Cardiac fibroblast (primary cell): ENCODE results near the gene AFG1L.

ENCODE experiments used
- DNase-seq, 2 donors: peaks; one replicate each; pipeline versions ENCODE4 v3.0.0 to v3.0.0-alpha.2; 2010; ENCODE audit warnings: low read depth in 2 of 2
- H3K4me3 ChIP-seq, 2 donors: replicated peaks in 1 of 2; 1 replicate in 1 of 2; 2 replicates in 1 of 2; pipeline ENCODE4 v1.5.1; 2011; ENCODE audit warnings: low read depth in 2 of 2, low read length in 2 of 2, mild to moderate bottlenecking in 2 of 2, moderate library complexity in 1 of 2
- CTCF ChIP-seq: IDR thresholded peaks from one replicate; pipeline ENCODE4 v1.5.1; 2011; ENCODE audit warnings: low read depth, mild to moderate bottlenecking, low read length, inconsistent platforms

AFG1L gene

DNA sequence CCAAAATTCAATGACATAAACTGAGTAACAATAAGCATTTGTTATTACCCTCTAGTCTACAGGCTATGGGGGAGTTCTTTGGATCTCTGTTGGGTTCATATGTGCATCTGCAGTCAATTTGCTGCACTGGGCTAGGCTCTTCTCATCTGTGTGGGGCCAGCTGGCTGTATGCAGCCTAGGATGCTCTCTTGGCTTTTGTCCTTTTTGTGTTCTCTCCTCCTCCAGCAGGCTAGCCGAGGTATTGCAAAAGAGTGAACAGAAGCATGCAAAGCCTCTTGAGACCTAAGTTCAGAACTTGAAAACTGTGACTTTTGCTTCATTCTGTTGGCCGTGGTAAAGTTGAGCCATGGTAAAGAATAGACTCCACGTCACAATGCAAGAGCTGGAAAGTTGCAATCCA is 203.0 kb downstream of the AFG1L start:
- TF ChIP-seq CTCF: peak; percentile 75
- DNase-seq: peak; percentile 65 to 76
- H3K4me3 ChIP-seq: no peak overlapping the region

DNA sequence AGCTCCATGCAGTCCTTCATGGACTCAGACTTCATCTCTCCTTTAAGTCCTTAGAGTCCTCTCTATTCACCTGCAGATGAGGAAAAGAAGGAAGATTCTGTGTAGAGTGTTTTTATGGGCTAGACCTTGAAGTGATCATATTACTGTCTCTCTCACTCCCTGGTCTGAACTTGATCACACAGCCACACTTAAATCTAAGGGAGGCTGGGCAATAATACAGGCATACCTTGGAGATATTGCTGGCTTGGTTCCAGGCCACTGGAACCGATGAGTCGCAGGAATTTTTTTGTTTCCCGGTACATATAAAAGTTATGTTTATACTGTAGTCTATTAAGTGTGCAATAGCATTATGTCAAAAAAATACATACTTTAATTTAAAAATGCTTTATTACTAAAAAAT is 206.7 kb downstream of the AFG1L start:
- peak; percentile 23 to 33 for DNase-seq
- no peak for TF ChIP-seq CTCF
- no peak overlapping the region for H3K4me3 ChIP-seq

GRCh38 chr6:108502832-108503231 is 208.0 kb downstream of the AFG1L start:
- no peak for DNase-seq
- TF ChIP-seq CTCF: no peak

GRCh38 chr6:108507316-108507715 is 212.5 kb downstream of the AFG1L start:
- no peak overlapping the region for H3K4me3 ChIP-seq
- no peak for DNase-seq
- no peak for TF ChIP-seq CTCF

More at GRCh38 chr6:108502832-108503231, 208.0 kb downstream of the AFG1L start:
- no peak overlapping the region for H3K4me3 ChIP-seq

DNA sequence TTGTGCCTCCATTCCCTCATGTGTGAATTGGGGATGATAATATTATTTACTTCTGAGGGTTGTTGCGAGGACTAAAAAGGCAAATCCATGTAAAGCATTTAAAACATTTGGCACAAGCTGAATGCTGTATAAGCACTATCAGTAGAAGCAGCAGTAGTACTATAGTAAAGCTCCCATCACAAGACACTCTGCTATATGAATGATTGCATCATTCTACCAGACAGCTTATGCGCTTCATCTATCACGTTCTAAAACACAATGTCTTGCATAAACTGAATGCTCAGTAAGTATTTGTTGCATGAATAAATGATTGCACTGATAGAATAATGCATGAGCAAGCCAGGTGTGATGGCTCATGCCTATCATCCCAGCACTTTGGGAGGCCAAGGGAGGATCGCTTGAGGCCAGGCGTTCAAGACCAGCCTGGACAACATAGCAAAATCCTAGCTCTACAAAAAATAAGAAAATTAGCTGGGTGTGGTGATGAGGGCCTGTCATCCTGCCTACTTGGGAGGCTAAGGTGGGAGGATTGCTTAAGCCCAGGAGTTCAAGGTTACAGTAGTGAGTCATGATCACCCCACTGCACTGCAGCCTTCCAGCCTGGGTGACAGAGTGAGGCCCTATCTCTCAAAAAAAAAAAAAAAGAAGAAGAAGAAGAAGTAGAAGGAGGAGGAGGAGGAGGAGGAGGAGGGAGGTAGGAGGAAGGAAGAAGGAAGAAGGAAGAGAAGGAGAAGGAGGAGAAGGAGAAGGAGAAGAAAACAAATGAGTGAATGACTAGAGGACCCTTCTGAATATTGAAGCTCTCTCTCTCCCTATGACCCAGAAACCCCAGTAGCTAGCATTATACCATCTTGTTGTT is 215.8 kb downstream of the AFG1L start:
- no peak for DNase-seq
- no peak for TF ChIP-seq CTCF
- no peak overlapping the region for H3K4me3 ChIP-seq

DNA sequence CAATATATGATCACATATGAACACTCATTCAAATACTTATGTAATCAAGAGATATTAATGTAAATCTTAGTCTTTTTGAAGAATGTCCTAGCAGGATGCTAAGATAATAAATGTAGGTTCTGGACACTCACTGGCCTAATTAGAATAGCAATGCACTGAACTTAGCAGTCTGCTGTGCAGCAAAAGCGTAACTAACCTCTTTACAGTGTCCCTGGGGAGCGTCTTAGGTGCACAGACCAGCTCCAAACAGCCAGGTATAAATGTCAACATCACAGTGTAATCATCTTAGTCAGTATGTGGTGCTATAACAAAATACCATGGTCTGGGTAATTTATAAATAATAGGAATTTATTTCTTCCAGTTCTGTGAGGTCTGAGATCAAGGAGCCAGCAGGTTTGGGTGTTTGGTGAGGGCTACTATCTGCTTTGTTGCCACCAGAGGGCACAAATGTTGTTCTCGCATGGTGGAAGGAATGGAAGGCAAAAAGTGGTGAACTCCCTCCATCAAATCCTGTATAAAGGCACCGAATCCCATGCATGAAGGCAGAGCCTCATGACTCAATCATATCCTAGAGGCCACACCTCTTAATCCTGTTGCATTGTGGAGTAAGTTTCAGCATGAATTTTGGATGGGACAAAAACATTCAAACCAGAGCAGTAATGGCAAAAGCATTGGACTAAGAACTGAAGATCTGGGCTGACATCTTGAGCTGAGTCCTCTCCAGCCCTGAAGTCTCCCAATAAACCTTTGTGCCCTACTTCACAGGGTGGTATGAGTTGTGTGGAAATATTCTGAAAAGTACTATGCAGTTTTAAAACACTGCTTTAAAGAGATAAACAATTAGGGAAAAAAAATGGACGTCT is 224.1 kb downstream of the AFG1L start:
- peak; percentile 39 to 51 for DNase-seq
- no peak overlapping the region for H3K4me3 ChIP-seq
- TF ChIP-seq CTCF: peak; percentile 50
